ENCODE data around the gene NOC2L.

DNA sequence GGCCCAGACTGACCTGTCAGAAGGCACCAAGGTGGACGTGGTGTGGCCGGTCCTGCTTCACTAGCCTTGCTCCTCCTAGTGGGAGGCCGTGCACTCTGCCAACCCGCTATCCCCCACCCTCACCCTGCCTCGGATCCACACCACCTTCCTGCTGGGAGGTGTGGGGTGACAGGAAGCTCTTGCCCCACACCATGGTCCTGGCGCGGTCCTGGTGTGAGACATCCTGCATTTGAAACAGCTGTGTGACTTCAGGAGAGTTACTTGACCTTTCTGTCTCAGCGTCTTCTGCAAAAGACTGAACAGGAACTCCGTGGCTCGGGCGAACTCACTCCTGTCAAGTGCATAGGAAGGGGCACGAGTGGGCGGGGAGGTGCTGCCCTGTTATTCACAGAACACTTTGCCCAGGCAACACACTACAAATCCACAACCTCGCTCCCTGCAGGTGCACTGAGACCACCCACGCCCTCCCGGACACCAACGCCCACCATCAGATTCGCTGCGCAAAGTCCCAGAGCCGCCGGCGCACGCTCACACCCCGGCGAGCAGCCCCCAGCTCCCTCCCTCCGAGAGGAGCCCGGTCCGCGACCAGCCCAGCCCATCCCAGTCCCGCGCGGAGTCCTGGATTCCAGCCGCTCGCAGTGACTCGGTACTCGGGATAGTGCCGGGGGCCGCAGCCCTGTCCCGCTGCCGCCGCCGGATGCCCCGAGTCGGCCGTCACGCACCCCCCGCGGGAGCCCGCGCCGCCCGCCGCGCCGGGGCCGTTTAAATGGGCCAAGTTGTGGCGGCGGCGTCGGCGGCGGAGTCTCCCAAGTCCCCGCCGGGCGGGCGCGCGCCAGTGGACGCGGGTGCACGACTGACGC, 35.7 kb downstream of the NOC2L start, which contains the start of gene SAMD11:
- no peak for TF ChIP-seq POLR2A (IDR thresholded peaks at IDR 0.05; ENCODE audit: low read depth, low read length)
- no peak for TF ChIP-seq TAF1 (IDR thresholded peaks at IDR 0.05; ENCODE audit: low read depth, low read length)
- no peak for TF ChIP-seq POLR2AphosphoS5 (IDR thresholded peaks at IDR 0.05; ENCODE audit: low read depth, low read length)
